ENCODE data around the gene FBXL14. TPM values are rescaled to one million over a fixed set of nuclear protein-coding genes. Genes with fewer than 3 reads are reported as not detected.

The FBXL14 gene
- total RNA-seq, 3 donors from 2014 or later (not counting 1 experiment from before 2014, with no cell fraction given): 18.7 to 24.9 (median 22.8) TPM

- Mint-ChIP-seq H3K4me3 (no peak overlapping the region), H3K4me1 (peaks cover 7 to 8% of the 10 kb centered on the region in 2 donors), H3K27ac (no peak overlapping the region), H3K36me3 (no peaks in the 10 kb centered on the region), H3K9me3 (no peaks in the 10 kb centered on the region), H3K27me3 (ENCODE audit: low read depth in 2 of 2) (no peaks in the 10 kb centered on the region)
- H3K36me3 ChIP-seq (ENCODE audit: control insufficient read depth, insufficient read depth, low read length): peaks cover 3% of the 10 kb centered on the region
- no peaks in the 10 kb centered on the region for H3K9me3 ChIP-seq (ENCODE audit: control insufficient read depth, insufficient read depth, low read length)
- WGBS (ENCODE audit: insufficient coverage): 87% methylated on average over 11 of the region's 11 CpGs
- no peak overlapping the region for H3K4me3 ChIP-seq (ENCODE audit: low read length)
- TF ChIP-seq CTCF (IDR thresholded peaks at IDR 0.05): no peak
- ATAC-seq: no peak
- no peak overlapping the region for H3K27ac ChIP-seq (ENCODE audit: low read length)
- DNase-seq: no peak
- peaks cover 4% of the 10 kb centered on the region for H3K4me1 ChIP-seq (ENCODE audit: control insufficient read depth, insufficient read depth, low read length)
- intact Hi-C loops (cut with micrococcal nuclease): loop anchor here (2.0 kb wide), 1 partner anchor 1005 kb away; no protein-coding TSS in a partner anchor
- no peaks in the 10 kb centered on the region for H3K27me3 ChIP-seq (ENCODE audit: control insufficient read depth, insufficient read depth, low read length)
Observed at GRCh38 chr12:1581973-1582708, 12.2 kb downstream of the FBXL14 start.

GRCh38 chr12:1580526-1580925 lies 13.9 kb downstream of the FBXL14 start:
- no peak for TF ChIP-seq CTCF (IDR thresholded peaks at IDR 0.05)
- peaks cover 4% of the 10 kb centered on the region for H3K4me1 ChIP-seq (ENCODE audit: control insufficient read depth, insufficient read depth, low read length)
- WGBS (ENCODE audit: insufficient coverage): 98% methylated on average over 2 of the region's 3 CpGs
- DNase-seq (no peak), ATAC-seq (no peak)
- Mint-ChIP-seq H3K36me3 (no peaks in the 10 kb centered on the region), H3K27ac (no peak overlapping the region), H3K4me1 (peaks cover 9 to 11% of the 10 kb centered on the region in 2 donors), H3K4me3 (no peak overlapping the region), H3K9me3 (no peaks in the 10 kb centered on the region), H3K27me3 (ENCODE audit: low read depth in 2 of 2) (peaks cover 0 to 3% of the 10 kb centered on the region in 2 donors)
- intact Hi-C loops (cut with micrococcal nuclease): no loop called here
- H3K27ac ChIP-seq (ENCODE audit: low read length): no peak overlapping the region
- no peaks in the 10 kb centered on the region for H3K27me3 ChIP-seq (ENCODE audit: control insufficient read depth, insufficient read depth, low read length)
- no peaks in the 10 kb centered on the region for H3K9me3 ChIP-seq (ENCODE audit: control insufficient read depth, insufficient read depth, low read length)
- no peak overlapping the region for H3K4me3 ChIP-seq (ENCODE audit: low read length)
- H3K36me3 ChIP-seq (ENCODE audit: control insufficient read depth, insufficient read depth, low read length): no peaks in the 10 kb centered on the region

GRCh38 chr12:1579651-1580435 lies 14.5 kb downstream of the FBXL14 start:
- Mint-ChIP-seq H3K36me3 (no peaks in the 10 kb centered on the region), H3K4me3 (no peak overlapping the region), H3K4me1 (peaks cover 12 to 14% of the 10 kb centered on the region in 2 donors), H3K27me3 (ENCODE audit: low read depth in 2 of 2) (peaks cover 0 to 4% of the 10 kb centered on the region in 2 donors), H3K27ac (no peak overlapping the region), H3K9me3 (no peaks in the 10 kb centered on the region)
- H3K4me3 ChIP-seq (ENCODE audit: low read length): no peak overlapping the region
- H3K36me3 ChIP-seq (ENCODE audit: control insufficient read depth, insufficient read depth, low read length): no peaks in the 10 kb centered on the region
- no peak for ATAC-seq
- H3K27me3 ChIP-seq (ENCODE audit: control insufficient read depth, insufficient read depth, low read length): no peaks in the 10 kb centered on the region
- intact Hi-C loops (cut with micrococcal nuclease): no loop called here
- 95% methylated on average over 11 of the region's 11 CpGs for WGBS (ENCODE audit: insufficient coverage)
- peaks cover 4% of the 10 kb centered on the region for H3K4me1 ChIP-seq (ENCODE audit: control insufficient read depth, insufficient read depth, low read length)
- H3K27ac ChIP-seq (ENCODE audit: low read length): no peak overlapping the region
- no peak for TF ChIP-seq CTCF (IDR thresholded peaks at IDR 0.05)
- no peaks in the 10 kb centered on the region for H3K9me3 ChIP-seq (ENCODE audit: control insufficient read depth, insufficient read depth, low read length)
- DNase-seq: no peak
